ENCODE data around the gene TCF19. TPM values are rescaled to one million over a fixed set of nuclear protein-coding genes. Genes with fewer than 3 reads are reported as not detected.
A peak's percentile ranks its signal among the peaks of the same experiment; 100 is the strongest.

Gene TCF19
- total RNA-seq, 2 donors from 2014 or later, result 1.5 to 1.6 TPM

DNA sequence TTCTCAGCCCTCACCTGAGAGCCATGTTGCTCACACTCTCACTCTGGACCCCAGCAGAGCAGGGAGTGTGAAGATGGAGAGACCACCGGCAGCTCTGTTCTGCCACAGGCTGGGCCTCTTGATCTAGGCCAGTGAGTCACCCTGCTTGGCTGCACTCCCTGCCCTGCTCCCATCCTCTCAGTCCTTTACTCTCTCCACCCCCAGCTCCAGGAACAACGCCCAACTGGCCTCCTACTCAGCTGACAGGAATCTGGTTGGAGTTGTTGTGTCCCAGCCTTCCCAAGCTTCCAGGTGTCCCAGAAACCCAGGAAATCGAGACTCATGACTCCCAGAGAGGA, 43.9 kb upstream of the TCF19 start, which contains the start of gene PSORS1C1:
Gene PSORS1C1, plus strand, starts transcription at position 260 of the 338 bp plus-strand sequence. CDS start 14,833 bp downstream, outside the sequence.
- H3K4me1 ChIP-seq, result peaks cover 0 to 31% of the 10 kb centered on the region in 2 donors
- no peaks in the 10 kb centered on the region for H3K9me3 ChIP-seq
- no peak for TF ChIP-seq CTCF (IDR thresholded peaks at IDR 0.05)
- peak within 1 kb of the TSS; percentile 60 to 66 for H3K27ac ChIP-seq
- H3K36me3 ChIP-seq, result no peaks in the 10 kb centered on the region
- peak; percentile 90 for DNase-seq (ENCODE audit: low spot score)
- no peaks in the 10 kb centered on the region for H3K27me3 ChIP-seq
- H3K4me3 ChIP-seq, result peak within 1 kb of the TSS; percentile 3 to 22

DNA sequence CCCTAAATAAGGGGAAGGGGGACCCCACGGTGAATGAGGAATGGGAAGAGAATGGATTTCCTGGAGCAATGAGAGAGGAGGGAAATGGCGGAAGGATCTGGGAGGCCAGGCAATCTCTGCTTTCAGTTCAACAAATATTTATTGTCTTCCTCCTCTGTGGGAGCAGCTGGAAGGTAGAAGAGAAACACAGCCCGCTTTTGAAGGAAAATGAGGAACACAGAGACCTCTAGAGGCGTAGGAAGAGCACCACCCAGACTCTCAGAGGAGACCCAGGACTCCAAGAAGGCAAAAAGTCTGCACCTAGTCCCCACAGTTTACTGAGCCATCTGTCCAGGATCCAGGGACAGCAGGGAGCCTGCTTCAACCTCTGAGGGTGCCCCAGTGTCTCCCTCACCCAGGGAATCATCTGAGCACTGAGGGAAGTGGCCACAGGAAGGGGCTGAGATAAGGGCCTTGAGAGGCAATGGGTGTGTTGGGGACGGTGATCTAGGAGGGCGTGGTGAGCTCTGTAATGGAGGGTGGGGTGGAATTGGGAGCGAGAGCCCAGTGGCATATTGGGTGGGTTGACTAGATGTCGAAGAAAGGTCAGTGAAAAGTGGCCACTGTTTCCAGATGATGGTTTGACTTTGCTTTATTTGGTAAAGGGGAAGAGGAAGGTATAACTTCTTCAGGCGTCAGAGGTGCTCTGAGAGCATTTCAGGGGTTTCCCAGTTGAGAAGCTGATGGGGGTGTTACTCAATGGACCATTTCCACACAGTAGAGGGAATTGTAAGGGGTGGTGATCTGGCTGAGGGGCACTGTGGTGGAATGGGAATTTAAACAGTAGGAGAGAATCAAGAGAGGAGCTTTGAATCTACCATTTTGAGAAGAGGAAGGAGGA, 43.2 kb upstream of the TCF19 start:
- no peak for DNase-seq (ENCODE audit: low spot score)
- TF ChIP-seq CTCF (IDR thresholded peaks at IDR 0.05), result peak in 1 of 2 donors; percentile 4
- Histone ChIP-seq H3K9me3 (no peaks in the 10 kb centered on the region), H3K27ac (peak overlapping the region; percentile 60 to 66), H3K27me3 (no peaks in the 10 kb centered on the region), H3K4me3 (peak overlapping the region; percentile 3 to 22), H3K36me3 (no peaks in the 10 kb centered on the region), H3K4me1 (peaks cover 0 to 31% of the 10 kb centered on the region in 2 donors)

DNA sequence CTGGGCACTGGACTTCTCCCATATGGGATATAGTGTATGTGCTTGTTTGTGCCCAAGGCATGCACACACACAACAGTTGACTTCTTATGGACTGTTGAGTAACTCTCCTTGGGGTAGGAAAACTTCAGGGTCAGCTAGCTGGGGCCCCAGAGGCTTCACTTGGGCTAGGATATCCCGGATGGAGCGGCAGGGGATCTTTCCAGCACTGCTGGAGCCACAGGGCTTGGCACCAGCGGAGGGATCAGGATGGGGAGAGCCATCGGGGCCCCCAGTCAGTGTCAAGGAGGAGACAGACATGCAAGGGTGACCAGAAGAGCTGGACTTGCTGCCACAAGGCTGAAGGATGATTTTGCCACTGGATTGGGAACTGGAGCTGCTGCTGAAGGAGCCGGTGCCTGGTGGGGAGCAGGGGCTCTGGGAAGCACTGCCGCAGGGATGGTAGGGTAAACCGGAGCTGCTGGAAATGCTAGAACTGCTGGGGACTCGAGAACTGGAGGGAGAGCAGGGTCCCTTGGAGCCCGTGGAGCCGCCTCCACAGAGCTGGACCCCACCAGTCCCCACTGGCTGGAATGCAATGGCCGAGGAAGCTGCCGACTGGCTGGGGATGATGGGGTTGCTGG, 42.3 kb upstream of the TCF19 start:
- Histone ChIP-seq H3K36me3 (no peaks in the 10 kb centered on the region), H3K4me1 (peaks cover 0 to 31% of the 10 kb centered on the region in 2 donors), H3K4me3 (no peak overlapping the region), H3K9me3 (no peaks in the 10 kb centered on the region), H3K27me3 (no peaks in the 10 kb centered on the region), H3K27ac (no peak overlapping the region)
- DNase-seq (ENCODE audit: low spot score), result no peak
- no peak for TF ChIP-seq CTCF (IDR thresholded peaks at IDR 0.05)

- Histone ChIP-seq H3K27me3 (no peaks in the 10 kb centered on the region), H3K4me1 (peaks cover 0 to 31% of the 10 kb centered on the region in 2 donors), H3K36me3 (no peaks in the 10 kb centered on the region), H3K4me3 (peak overlapping the region in 1 of 2 donors; percentile 35), H3K9me3 (no peaks in the 10 kb centered on the region), H3K27ac (peak overlapping the region in 1 of 2 donors; percentile 49)
- no peak for TF ChIP-seq CTCF (IDR thresholded peaks at IDR 0.05)
- peak; percentile 66 for DNase-seq (ENCODE audit: low spot score)
These were observed 41.6 kb upstream of the TCF19 start for GRCh38 chr6:31116661-31117385.

GRCh38 chr6:31118178-31118577, 40.2 kb upstream of the TCF19 start:
- H3K27me3 ChIP-seq, result no peaks in the 10 kb centered on the region
- H3K27ac ChIP-seq, result no peak overlapping the region
- H3K9me3 ChIP-seq, result no peaks in the 10 kb centered on the region
- no peak overlapping the region for H3K4me3 ChIP-seq
- no peaks in the 10 kb centered on the region for H3K36me3 ChIP-seq
- H3K4me1 ChIP-seq, result peaks cover 0 to 39% of the 10 kb centered on the region in 2 donors
- TF ChIP-seq CTCF (IDR thresholded peaks at IDR 0.05), result no peak
- no peak for DNase-seq (ENCODE audit: low spot score)
